ENCODE measurements around the gene SEMA4C.

The SEMA4C gene, protein sequence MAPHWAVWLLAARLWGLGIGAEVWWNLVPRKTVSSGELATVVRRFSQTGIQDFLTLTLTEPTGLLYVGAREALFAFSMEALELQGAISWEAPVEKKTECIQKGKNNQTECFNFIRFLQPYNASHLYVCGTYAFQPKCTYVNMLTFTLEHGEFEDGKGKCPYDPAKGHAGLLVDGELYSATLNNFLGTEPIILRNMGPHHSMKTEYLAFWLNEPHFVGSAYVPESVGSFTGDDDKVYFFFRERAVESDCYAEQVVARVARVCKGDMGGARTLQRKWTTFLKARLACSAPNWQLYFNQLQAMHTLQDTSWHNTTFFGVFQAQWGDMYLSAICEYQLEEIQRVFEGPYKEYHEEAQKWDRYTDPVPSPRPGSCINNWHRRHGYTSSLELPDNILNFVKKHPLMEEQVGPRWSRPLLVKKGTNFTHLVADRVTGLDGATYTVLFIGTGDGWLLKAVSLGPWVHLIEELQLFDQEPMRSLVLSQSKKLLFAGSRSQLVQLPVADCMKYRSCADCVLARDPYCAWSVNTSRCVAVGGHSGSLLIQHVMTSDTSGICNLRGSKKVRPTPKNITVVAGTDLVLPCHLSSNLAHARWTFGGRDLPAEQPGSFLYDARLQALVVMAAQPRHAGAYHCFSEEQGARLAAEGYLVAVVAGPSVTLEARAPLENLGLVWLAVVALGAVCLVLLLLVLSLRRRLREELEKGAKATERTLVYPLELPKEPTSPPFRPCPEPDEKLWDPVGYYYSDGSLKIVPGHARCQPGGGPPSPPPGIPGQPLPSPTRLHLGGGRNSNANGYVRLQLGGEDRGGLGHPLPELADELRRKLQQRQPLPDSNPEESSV

DNA sequence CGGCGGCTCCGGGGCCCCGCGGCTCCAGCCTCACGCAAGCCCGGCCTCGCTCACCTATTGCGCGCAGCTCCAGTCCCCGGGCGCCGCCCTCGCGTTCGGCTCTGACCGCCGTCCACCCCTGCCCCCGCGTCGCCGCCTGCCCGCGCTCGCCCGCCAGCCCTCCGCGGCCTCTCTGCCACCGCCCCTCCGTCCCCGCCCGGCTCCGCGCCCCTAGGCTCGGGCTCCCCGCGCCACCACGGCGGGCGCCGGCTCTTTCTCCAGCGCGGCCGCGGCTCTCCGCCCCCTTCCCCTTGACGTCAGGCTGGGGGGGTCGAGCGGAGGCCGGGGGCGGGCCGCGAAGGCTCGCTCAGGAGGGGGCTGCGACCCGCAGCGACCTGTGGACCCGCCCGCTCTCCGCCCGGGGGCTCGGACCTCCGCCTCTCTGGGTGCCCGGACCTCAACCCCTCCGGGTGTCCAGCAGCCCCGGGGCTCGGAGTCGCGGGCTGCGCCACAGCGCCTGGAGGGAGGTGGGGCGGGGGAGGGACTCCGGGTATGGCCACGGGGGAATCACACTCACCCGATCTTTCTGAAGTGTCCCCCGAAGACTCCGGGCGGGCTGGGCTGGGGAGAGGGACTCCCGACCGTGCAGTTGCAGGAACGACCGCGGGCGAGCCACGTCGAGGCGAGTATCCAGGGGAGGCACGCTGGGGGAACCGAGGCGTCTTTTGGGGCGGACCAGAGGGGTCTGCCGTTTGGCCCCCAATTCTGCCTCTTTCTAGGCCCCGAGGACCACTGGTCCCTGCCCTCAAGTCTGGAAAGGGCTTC lies at the start of gene SEMA4C:
TSS of gene SEMA4C (minus strand) at position 259 of the 804 bp plus-strand sequence. CDS start 2,194 bp downstream, outside the sequence.
- peak; percentile 39 to 61 for DNase-seq

DNA sequence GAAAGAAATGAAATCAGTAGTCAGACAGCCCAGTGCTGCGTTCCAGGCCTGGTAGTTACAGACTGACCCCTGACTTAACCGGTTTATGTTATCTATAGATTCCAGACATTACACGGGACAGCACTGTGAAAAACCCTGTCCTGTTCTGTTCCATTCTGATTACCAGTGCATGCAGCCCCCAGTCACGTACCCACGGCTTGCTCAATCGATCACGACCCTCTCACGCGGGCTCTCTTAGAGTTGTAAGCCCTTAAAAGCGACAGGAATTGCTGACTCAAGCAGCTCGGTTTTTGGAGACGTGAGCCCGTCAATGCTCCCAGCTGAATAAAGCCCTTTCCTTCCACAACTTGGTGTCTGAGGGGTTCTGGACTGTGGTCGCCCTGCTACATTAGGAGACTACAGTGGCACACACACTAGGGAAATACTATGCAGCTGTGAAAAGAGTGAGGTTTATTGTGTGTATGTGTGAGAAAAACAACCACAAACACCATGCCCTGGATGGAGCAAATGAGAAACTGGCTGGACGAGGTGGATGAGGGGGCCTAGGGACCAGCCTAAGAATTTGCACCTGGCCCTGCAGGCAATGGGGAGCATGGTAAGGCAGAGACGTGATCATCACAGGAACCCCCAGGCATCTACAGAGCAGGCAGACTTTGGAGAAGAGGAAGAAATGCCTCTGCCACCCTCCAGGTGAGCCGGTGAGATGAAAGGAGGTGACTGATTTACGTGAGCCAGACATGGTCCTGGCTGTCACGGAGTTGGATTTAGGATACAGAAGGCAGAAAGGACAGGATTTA lies 49.1 kb upstream of the SEMA4C start:
- DNase-seq: no peak

- DNase-seq: no peak
Observed at GRCh38 chr2:96918092-96918753, 48.3 kb upstream of the SEMA4C start.

- DNase-seq: no peak
Observed at GRCh38 chr2:96916646-96917543, 47.0 kb upstream of the SEMA4C start.

GRCh38 chr2:96916156-96916630 lies 46.3 kb upstream of the SEMA4C start:
- DNase-seq: no peak

GRCh38 chr2:96914332-96914731 lies 44.5 kb upstream of the SEMA4C start:
- DNase-seq: no peak

DNA sequence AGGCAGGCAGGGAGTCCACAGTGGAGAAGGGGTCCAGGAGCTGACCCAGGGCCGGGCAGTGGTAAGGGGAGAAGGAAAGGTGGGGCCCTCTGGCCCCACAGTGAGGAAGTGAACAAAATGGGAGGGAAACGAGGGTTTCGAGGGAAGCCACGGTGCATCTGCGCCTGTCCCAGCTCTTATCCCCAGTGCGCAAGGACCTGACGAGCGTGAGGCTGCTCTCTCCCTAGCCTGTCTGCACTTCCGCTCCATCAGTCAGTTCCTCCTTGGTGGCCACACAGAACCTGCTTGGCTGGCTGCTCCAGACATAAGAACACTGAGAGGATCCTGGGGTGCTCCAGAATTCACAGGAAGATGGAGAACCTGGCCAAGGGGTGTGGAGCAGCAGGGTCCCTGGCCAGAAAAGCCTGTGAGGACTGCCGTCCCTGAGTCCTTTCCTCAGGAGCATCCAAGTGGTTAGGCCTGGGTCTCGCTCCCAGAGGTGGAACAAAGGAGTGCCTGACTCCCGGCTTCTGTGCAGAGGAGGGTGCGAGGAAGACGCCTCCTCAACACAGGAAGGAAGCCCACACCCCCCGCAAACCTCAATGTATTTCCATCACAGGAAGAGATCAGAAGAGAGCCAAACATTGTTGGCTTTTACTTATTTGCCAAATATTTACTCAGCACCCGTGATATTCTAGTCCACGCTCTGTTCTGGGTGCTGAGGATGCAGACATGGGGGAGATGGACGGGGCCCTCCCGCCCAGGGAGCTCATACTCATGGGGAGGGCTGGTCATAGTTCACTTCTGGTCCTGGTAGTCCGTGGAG lies 43.7 kb upstream of the SEMA4C start:
- DNase-seq: no peak

GRCh38 chr2:96913117-96913397 lies 43.2 kb upstream of the SEMA4C start:
- DNase-seq: no peak

DNA sequence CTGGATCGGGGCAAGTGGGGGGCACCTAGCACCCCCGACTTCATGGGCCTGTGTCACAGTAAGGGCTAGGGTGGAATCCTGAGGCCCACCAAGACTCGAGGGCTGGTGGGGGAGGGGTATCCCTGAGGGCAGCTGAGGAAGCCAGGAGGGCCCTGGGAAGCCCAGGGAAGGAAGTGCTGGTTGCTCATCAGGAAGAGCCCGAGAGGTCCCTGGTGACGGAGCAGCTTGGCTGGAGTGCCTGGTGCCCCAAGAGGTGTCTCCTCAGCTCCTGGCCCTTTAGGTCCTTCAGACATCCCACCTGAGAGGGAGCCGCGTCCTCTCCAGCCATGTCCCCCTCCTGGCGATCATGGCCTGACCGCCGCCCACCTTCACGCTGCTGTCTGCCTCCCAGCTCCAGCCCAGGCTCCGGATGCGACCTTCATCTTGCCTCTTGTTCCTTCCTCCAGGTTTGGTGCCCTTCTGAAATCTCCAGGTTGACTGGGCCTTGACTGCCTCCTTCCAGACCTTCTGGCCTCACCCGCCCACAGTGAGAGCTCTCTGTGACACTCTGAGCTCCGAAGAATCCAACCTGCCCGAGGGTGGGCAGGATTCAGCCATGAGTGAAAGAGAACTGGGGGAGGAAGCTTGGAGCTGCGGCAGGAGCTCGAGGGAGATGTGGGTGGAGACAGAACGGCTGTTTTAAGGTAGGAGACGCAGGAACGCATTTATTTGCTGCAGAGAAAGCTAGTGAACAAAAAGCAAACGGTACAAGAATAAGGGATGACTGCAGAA lies 42.7 kb upstream of the SEMA4C start:
- no peak for DNase-seq

- DNase-seq: no peak
Observed at GRCh38 chr2:96909611-96910021, 39.7 kb upstream of the SEMA4C start.

GRCh38 chr2:96907115-96908041 lies 37.5 kb upstream of the SEMA4C start:
- DNase-seq: peak in 1 of 2 experiments; percentile 36

- no peak for DNase-seq
Observed at GRCh38 chr2:96906729-96907114, 36.8 kb upstream of the SEMA4C start.

- no peak for DNase-seq
Observed at GRCh38 chr2:96903815-96904214, 33.9 kb upstream of the SEMA4C start.

- no peak for DNase-seq
Observed at GRCh38 chr2:96903318-96903717, 33.4 kb upstream of the SEMA4C start.

DNA sequence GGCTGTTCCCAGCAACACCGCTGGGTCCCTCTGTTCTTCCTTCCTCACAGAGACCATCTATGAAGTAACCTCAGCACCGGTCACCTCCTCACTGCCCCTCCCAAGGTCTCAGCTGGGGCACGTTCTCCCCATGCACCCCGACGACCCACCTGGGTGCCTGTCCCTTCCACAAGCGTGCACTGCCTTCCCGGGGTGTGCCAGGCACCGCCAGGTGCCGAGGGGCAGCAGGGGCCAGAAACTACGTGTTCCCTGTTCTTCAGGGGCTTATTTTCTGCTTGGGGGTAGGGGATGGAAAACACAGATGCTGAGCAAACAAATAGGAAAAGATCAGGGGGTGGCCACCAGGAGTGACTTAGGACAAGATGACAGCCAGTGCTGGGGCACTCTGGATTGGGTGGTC lies 30.4 kb upstream of the SEMA4C start:
- no peak for DNase-seq

- DNase-seq: no peak
Observed at GRCh38 chr2:96899413-96899741, 29.5 kb upstream of the SEMA4C start.

DNA sequence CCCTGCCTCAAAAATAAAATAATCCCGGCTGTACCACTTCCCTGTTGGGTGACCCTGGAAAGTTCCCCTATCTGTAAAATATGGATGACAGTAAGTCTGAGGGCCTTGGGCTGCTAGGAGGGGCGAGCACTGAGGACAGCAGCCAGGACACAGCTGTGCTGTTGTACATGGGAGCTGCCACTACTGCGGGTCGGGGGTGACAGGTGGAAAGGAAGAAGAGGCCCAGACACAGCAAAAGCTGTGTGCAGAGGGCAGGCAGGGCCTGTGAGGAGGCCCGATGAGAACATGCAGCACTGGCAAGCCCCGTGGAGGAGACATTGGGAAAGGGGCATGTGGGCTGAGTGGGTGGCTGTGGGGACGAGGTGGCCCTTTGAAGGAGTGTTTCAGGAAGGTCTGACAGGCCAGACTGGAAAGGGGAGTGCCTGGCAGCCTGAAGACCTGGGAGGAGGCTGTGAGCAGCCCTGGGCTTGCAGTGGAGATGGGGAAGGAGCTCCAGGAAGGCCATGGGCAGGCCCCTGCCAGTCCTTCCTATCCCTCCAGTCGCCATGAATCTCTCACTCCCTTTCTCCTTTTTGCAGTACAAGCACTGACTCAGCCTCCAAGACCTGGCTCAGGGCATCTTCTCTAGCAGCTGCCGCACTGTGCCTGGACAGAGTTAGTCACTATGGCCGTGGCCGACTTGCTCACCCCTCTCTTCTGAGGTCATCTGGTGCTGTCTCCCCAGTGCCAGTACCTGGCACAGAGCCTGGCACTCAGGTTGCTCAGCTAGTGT lies 28.9 kb upstream of the SEMA4C start:
- DNase-seq: no peak
